VCaP (cell line): ENCODE data around the gene LHPP.

Experiments used
- H3K27ac ChIP-seq: fragments of 450-650 bp; 2 replicates; pipeline ENCODE4 v1.5.1; 2017
- CTCF ChIP-seq: fragments of 450-650 bp; conservative IDR thresholded peaks from 2 replicates; pipeline ENCODE4 v1.5.1; 2017; ENCODE audit warnings: mild to moderate bottlenecking, moderate library complexity

Gene LHPP

DNA sequence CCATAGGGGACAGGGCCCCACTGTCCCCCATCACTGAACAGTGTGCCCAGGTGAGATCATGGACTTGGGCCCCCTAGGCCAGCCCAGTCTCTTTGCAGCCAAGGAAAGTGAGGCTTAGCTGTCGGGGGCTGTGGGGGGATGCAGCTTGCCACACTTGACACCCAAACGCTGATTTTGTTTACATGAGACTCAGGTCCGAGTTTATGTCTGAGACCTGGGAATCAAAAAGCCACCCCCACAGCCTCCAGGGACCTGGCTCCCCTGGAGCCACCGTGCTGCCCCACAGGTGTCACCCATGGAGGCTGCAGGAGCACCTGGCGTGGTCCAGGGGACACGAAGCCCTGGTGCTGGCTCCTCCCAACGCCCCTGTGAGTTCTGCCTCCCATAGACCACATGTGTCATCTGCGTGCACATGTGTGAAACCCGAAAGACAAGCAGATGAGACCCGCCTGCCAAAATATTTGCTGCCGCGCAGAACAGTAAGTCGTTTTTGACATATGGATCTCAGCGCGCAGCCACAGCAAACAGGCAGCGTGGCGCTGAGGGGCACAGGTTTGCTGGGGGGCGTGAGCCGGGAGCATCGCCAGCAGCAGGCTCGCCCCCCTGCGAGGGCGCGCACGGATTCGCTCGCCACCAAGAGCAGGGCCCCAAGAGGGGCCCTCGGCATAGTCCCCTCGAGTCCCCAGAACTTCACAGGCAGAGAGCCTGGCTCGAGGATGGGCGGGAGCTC is 112.3 kb downstream of the LHPP start:
- TF ChIP-seq CTCF: no peak
- no peak overlapping the region for H3K27ac ChIP-seq

- TF ChIP-seq CTCF: no peak
These were observed 112.9 kb downstream of the LHPP start for GRCh38 chr10:124574456-124575070.

GRCh38 chr10:124575107-124576035 is 113.7 kb downstream of the LHPP start:
- TF ChIP-seq CTCF: no peak
- H3K27ac ChIP-seq: no peak overlapping the region

More at GRCh38 chr10:124574456-124575070, 112.9 kb downstream of the LHPP start:
- H3K27ac ChIP-seq: no peak overlapping the region

- no peak overlapping the region for H3K27ac ChIP-seq
- TF ChIP-seq CTCF: no peak
These were observed 115.2 kb downstream of the LHPP start for GRCh38 chr10:124576526-124577420.

- H3K27ac ChIP-seq: no peak overlapping the region
- TF ChIP-seq CTCF: no peak
These were observed 116.0 kb downstream of the LHPP start for GRCh38 chr10:124577651-124578050.

GRCh38 chr10:124578231-124579010 is 116.8 kb downstream of the LHPP start:
- no peak for TF ChIP-seq CTCF
- H3K27ac ChIP-seq: no peak overlapping the region
